D721Med (cell line): ENCODE data around the gene LDB3.
A peak's percentile ranks its signal among the peaks of the same experiment; 100 is the strongest.
"Not testable (repeated sequence)": the region's sequence is repeated elsewhere in the genome, so short reads cannot be mapped to it uniquely, and the experiment has no call there.

Experiments used
- DNase-seq: peaks from one replicate; pipeline ENCODE4 v3.0.0; 2011; ENCODE audit warnings: low spot score; ENCODE audit not compliant: insufficient read length
- FAIRE-seq: peaks from 2 replicates; lab custom pipeline; 2011; peaks lifted over from hg19 to GRCh38; lab: Jason Lieb, UNC
- CTCF ChIP-seq: IDR thresholded peaks from 2 replicates; pipeline ENCODE4 v1.5.1; 2012; ENCODE audit warnings: mild to moderate bottlenecking, control low read depth; ENCODE audit not compliant: insufficient read depth; ENCODE audit errors: missing control alignments

Gene LDB3

GRCh38 chr10:86636311-86636710 is 32.0 kb upstream of the LDB3 start:
- FAIRE-seq = no peak
- TF ChIP-seq CTCF = no peak
- no peak for DNase-seq

GRCh38 chr10:86642021-86642420 is 26.3 kb upstream of the LDB3 start:
- no peak for DNase-seq
- TF ChIP-seq CTCF = peak; percentile 21
- FAIRE-seq = no peak

- FAIRE-seq (no peak), DNase-seq (no peak)
- TF ChIP-seq CTCF = no peak
These were observed 25.8 kb upstream of the LDB3 start for GRCh38 chr10:86642499-86642898.

- FAIRE-seq (no peak), DNase-seq (no peak)
- no peak for TF ChIP-seq CTCF
These were observed 24.0 kb upstream of the LDB3 start for GRCh38 chr10:86644152-86644793.

GRCh38 chr10:86644794-86645445 is 23.4 kb upstream of the LDB3 start:
- no peak for TF ChIP-seq CTCF
- FAIRE-seq (no peak), DNase-seq (no peak)

- FAIRE-seq, DNase-seq: not testable (repeated sequence)
These were observed 22.6 kb upstream of the LDB3 start for GRCh38 chr10:86645621-86646165.

GRCh38 chr10:86646532-86646931 is 21.8 kb upstream of the LDB3 start:
- FAIRE-seq (no peak), DNase-seq (no peak)
- no peak for TF ChIP-seq CTCF
